Mesenchymal stem cell (in vitro differentiated cells and primary cell): Measurements from ENCODE around the gene OR6A2.
"Not testable (repeated sequence)": the region's sequence is repeated elsewhere in the genome, so short reads cannot be mapped to it uniquely, and the experiment has no call there.

Experiments used
- DNase-seq: peaks from one replicate; pipeline ENCODE4 v3.0.0-alpha.2; 2013
- H2AFZ ChIP-seq: one replicate; pipeline ENCODE4 v1.6.1; 2013; ENCODE audit warnings: low read depth, mild to moderate bottlenecking, control low read depth, inconsistent platforms, low read length, moderate library complexity
- H2AK5ac ChIP-seq: 2 replicates; pipeline ENCODE4 v1.6.1; 2013; ENCODE audit warnings: low read length, moderate library complexity, mild to moderate bottlenecking, inconsistent platforms; ENCODE audit not compliant: severe bottlenecking
- H2BK120ac ChIP-seq: one replicate; pipeline ENCODE4 v1.6.1; 2013; ENCODE audit warnings: low read depth, mild to moderate bottlenecking, inconsistent platforms, low read length, moderate library complexity
- H2BK12ac ChIP-seq, 2 experiments: one replicate each; pipeline ENCODE4 v1.6.1; 2013; ENCODE audit warnings: inconsistent platforms in 2 of 2, low read length in 2 of 2, mild to moderate bottlenecking in 2 of 2, moderate library complexity in 2 of 2, control low read depth in 1 of 2
- H2BK15ac ChIP-seq: one replicate; pipeline ENCODE4 v1.6.1; 2013; ENCODE audit warnings: mild to moderate bottlenecking, low read depth, inconsistent platforms; ENCODE audit not compliant: poor library complexity, severe bottlenecking
- H2BK5ac ChIP-seq: 2 replicates; pipeline ENCODE4 v1.6.1; 2013; ENCODE audit warnings: low read depth, mild to moderate bottlenecking, low read length, control low read depth, inconsistent platforms; ENCODE audit not compliant: poor library complexity, severe bottlenecking
- H3K14ac ChIP-seq, 2 experiments: one replicate each; pipeline ENCODE4 v1.6.1; 2013; ENCODE audit warnings: inconsistent platforms in 2 of 2, low read length in 2 of 2, control low read depth in 1 of 2, mild to moderate bottlenecking in 1 of 2, moderate library complexity in 1 of 2
- H3K18ac ChIP-seq, 2 experiments: one replicate each; pipeline ENCODE4 v1.6.1; 2013; ENCODE audit warnings: inconsistent platforms in 2 of 2, low read length in 2 of 2, control low read depth in 1 of 2, low read depth in 1 of 2, mild to moderate bottlenecking in 1 of 2
- H3K23ac ChIP-seq, 2 experiments: one replicate each; pipeline ENCODE4 v1.6.1; 2013; ENCODE audit warnings: inconsistent platforms in 2 of 2, low read length in 2 of 2, mild to moderate bottlenecking in 2 of 2, moderate library complexity in 2 of 2, control low read depth in 1 of 2
- H3K27ac ChIP-seq: 2 replicates; pipeline ENCODE4 v1.5.1; 2013; ENCODE audit warnings: mild to moderate bottlenecking, moderate library complexity, low read length, control low read depth, inconsistent platforms; ENCODE audit not compliant: poor library complexity, severe bottlenecking
- H3K27me3 ChIP-seq, 2 experiments: 2 replicates each; pipeline versions ENCODE4 v1.6.1 to v1.7.0; 2013; ENCODE audit warnings: low read length in 2 of 2, mild to moderate bottlenecking in 2 of 2, moderate library complexity in 2 of 2, control low read depth in 1 of 2, inconsistent platforms in 1 of 2; ENCODE audit not compliant: control insufficient read depth in 1 of 2, insufficient read depth in 1 of 2
- H3K36me3 ChIP-seq, 2 experiments: 2 replicates each; pipeline versions ENCODE4 v1.6.1 to v1.7.0; 2013; ENCODE audit warnings: low read length in 2 of 2, control low read depth in 1 of 2, inconsistent platforms in 1 of 2, low read depth in 1 of 2, mild to moderate bottlenecking in 1 of 2; ENCODE audit not compliant: insufficient read depth in 2 of 2, control insufficient read depth in 1 of 2
- H3K4ac ChIP-seq, 2 experiments: one replicate each; pipeline ENCODE4 v1.6.1; 2013; ENCODE audit warnings: inconsistent platforms in 2 of 2, low read length in 2 of 2, mild to moderate bottlenecking in 2 of 2, moderate library complexity in 2 of 2, control low read depth in 1 of 2, low read depth in 1 of 2
- H3K4me1 ChIP-seq: 2 replicates; pipeline ENCODE4 v1.6.1; 2013; ENCODE audit warnings: low read depth, low read length, control low read depth; ENCODE audit not compliant: control insufficient read depth, insufficient read depth
- H3K4me2 ChIP-seq: 2 replicates; pipeline ENCODE4 v1.6.1; 2013; ENCODE audit warnings: low read length, mild to moderate bottlenecking, inconsistent platforms; ENCODE audit not compliant: poor library complexity, severe bottlenecking
- H3K4me3 ChIP-seq, 2 experiments: 2 replicates each; pipeline versions ENCODE4 v1.5.1 to v1.7.0; 2013; ENCODE audit warnings: low read length in 2 of 2, mild to moderate bottlenecking in 2 of 2, control low read depth in 1 of 2, low read depth in 1 of 2; ENCODE audit not compliant: insufficient read depth in 1 of 2
- H3K79me1 ChIP-seq: replicated peaks from 2 replicates; pipeline ENCODE4 v1.6.1; 2013; ENCODE audit warnings: mild to moderate bottlenecking, control low read depth, low read length, inconsistent platforms; ENCODE audit not compliant: poor library complexity, severe bottlenecking
- H3K9ac ChIP-seq: 2 replicates; pipeline ENCODE4 v1.7.0; 2013; ENCODE audit warnings: mild to moderate bottlenecking, low read length, moderate library complexity
- H3K9me3 ChIP-seq: 2 replicates; pipeline ENCODE4 v1.7.0; 2013; ENCODE audit warnings: mild to moderate bottlenecking, low read length; ENCODE audit not compliant: control insufficient read depth
- H4K8ac ChIP-seq: one replicate; pipeline ENCODE4 v1.6.1; 2013; ENCODE audit warnings: inconsistent platforms, mild to moderate bottlenecking, low read length, moderate library complexity
- H4K91ac ChIP-seq: one replicate; pipeline ENCODE4 v1.6.1; 2013; ENCODE audit warnings: mild to moderate bottlenecking, low read length, inconsistent platforms
- WGBS: methylation state at CpG from one replicate; pipeline ENCODE4 v1.1.7; 2013; ENCODE audit warnings: mixed read lengths; 5-methylcytosine and 5-hydroxymethylcytosine counted together

The OR6A2 gene

GRCh38 chr11:6813656-6814055 lies 14.2 kb upstream of the OR6A2 start:
- Histone ChIP-seq H3K27me3 (peaks cover 0 to 10% of the 10 kb centered on the region in 2 experiments), H3K23ac (no peak overlapping the region)

GRCh38 chr11:6812390-6813005 lies 13.0 kb upstream of the OR6A2 start:
- Histone ChIP-seq H2BK12ac (no peak overlapping the region), H3K4ac (no peak overlapping the region), H3K4me2 (no peak overlapping the region), H2AK5ac (no peak overlapping the region), H3K79me1 (no peaks in the 10 kb centered on the region), H3K4me1 (peaks cover 5% of the 10 kb centered on the region), H2AFZ (no peak overlapping the region), H2BK15ac (no peak overlapping the region), H3K23ac (no peak overlapping the region), H4K8ac (no peak overlapping the region), H3K9me3 (no peaks in the 10 kb centered on the region), H3K36me3 (no peaks in the 10 kb centered on the region), H3K9ac (no peak overlapping the region), H3K4me3 (no peak overlapping the region), H3K14ac (no peak overlapping the region), H3K27me3 (peaks cover 0 to 10% of the 10 kb centered on the region in 2 experiments), H3K18ac (no peak overlapping the region), H2BK5ac (no peak overlapping the region), H4K91ac (no peak overlapping the region), H3K27ac (no peak overlapping the region), H2BK120ac (no peak overlapping the region)
- peak; percentile 51 for DNase-seq
- WGBS, result 20% methylated on average over 6 of the region's 6 CpGs

More at GRCh38 chr11:6813656-6814055, 14.2 kb upstream of the OR6A2 start:
- Histone ChIP-seq H2BK12ac (no peak overlapping the region), H3K4me3 (no peak overlapping the region), H3K9me3 (no peaks in the 10 kb centered on the region), H3K27ac (no peak overlapping the region), H2BK120ac (no peak overlapping the region), H3K36me3 (no peaks in the 10 kb centered on the region), H2BK15ac (no peak overlapping the region), H3K9ac (no peak overlapping the region), H3K79me1 (no peaks in the 10 kb centered on the region), H3K14ac (no peak overlapping the region), H4K8ac (no peak overlapping the region), H2AFZ (no peak overlapping the region), H3K18ac (no peak overlapping the region), H3K4ac (no peak overlapping the region), H4K91ac (no peak overlapping the region), H3K4me1 (peaks cover 5% of the 10 kb centered on the region), H2AK5ac (no peak overlapping the region), H3K4me2 (no peak overlapping the region), H2BK5ac (no peak overlapping the region)
- WGBS, result 55% methylated on average over 2 of the region's 2 CpGs
- no peak for DNase-seq

DNA sequence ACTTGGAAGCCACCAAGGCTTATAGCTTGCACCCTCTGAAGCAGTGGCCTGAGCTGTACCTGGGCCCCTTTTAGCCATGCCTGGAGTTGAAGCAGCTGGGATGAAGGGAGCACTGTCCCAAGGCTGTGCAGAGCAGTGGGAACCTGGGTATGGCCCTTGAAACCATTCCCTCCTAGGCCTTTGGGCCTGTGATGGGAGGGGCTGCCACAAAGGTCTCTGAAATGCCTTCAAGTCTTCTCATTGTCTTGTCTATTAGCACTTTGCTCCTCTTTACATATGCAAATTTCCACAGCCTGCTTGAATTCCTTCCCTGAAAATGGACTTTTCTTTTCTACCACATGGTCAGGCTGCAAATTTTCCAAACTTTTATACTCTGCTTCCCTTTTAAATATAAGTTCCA lies 1.6 kb upstream of the OR6A2 start:
- H3K4me2 ChIP-seq, H3K79me1 ChIP-seq, H4K91ac ChIP-seq, H3K14ac ChIP-seq, H3K4ac ChIP-seq, H2BK120ac ChIP-seq, H2BK12ac ChIP-seq, H3K9me3 ChIP-seq, H3K9ac ChIP-seq, DNase-seq, H4K8ac ChIP-seq, H3K23ac ChIP-seq, H3K4me1 ChIP-seq, H2BK15ac ChIP-seq, H3K36me3 ChIP-seq, H3K27me3 ChIP-seq, H2AFZ ChIP-seq, H3K4me3 ChIP-seq, H3K27ac ChIP-seq, H3K18ac ChIP-seq, H2AK5ac ChIP-seq, H2BK5ac ChIP-seq: not testable (repeated sequence)

DNA sequence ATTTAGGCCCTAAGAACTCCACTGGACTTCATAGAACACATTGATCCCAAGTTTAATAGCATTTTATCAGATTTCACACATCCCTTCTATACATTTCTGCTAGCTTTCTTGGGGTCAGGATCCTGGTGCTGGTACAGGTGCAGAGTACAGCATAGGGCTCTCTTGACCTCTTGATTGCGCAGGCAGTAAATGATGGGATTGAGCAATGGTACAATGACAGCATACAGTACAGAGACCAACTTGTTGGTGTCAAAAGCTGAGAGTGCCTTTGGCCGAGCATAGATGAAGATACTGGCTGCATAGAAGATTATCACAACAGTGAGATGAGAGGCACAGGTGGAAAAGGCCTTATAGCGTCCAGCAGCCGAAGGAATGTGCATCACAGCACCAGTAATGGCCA lies 4.8 kb downstream of the OR6A2 start:
- Histone ChIP-seq H3K9ac (no peak overlapping the region), H2BK120ac (no peak overlapping the region), H3K4me2 (no peak overlapping the region), H3K4me3 (no peak overlapping the region), H3K23ac (no peak overlapping the region), H3K36me3 (no peaks in the 10 kb centered on the region), H3K27me3 (peaks cover 0 to 3% of the 10 kb centered on the region in 2 experiments), H3K18ac (no peak overlapping the region), H4K8ac (no peak overlapping the region), H2AK5ac (no peak overlapping the region), H3K4ac (no peak overlapping the region), H2BK5ac (no peak overlapping the region), H3K79me1 (no peaks in the 10 kb centered on the region), H2AFZ (no peak overlapping the region), H3K9me3 (no peaks in the 10 kb centered on the region), H3K4me1 (no peaks in the 10 kb centered on the region), H2BK15ac (no peak overlapping the region), H3K27ac (no peak overlapping the region), H3K14ac (no peak overlapping the region), H4K91ac (no peak overlapping the region), H2BK12ac (no peak overlapping the region)
- WGBS, result 70% methylated on average over 4 of the region's 4 CpGs
- no peak for DNase-seq
